Liver (tissue), 9 donors: Measurements from ENCODE around the gene ANXA9. TPM values are rescaled to one million over a fixed set of nuclear protein-coding genes. Genes with fewer than 3 reads are reported as not detected.
A peak's percentile ranks its signal among the peaks of the same experiment; 100 is the strongest.

Experiments
- DNase-seq: peaks from one replicate; pipeline ENCODE4 v3.0.0-alpha.2; 2017; ENCODE audit warnings: low spot score
- H3K27ac ChIP-seq, 2 donors: one replicate each; pipeline ENCODE4 v1.7.0; 2013; ENCODE audit warnings: inconsistent platforms in 2 of 2, low read length in 2 of 2, control low read depth in 1 of 2, low read depth in 1 of 2, mild to moderate bottlenecking in 1 of 2
- H3K27me3 ChIP-seq, 4 donors: one replicate each; pipeline versions ENCODE4 v1.6.1 to v1.7.0; 2013; ENCODE audit warnings: low read length in 3 of 4, inconsistent platforms in 1 of 4, mild to moderate bottlenecking in 1 of 4, moderate library complexity in 1 of 4; ENCODE audit not compliant: control insufficient read depth in 4 of 4, insufficient read depth in 4 of 4
- H3K36me3 ChIP-seq, 4 donors: one replicate each; pipeline versions ENCODE4 v1.6.1 to v1.7.0; 2013; ENCODE audit warnings: low read length in 3 of 4, mild to moderate bottlenecking in 3 of 4, low read depth in 1 of 4, moderate library complexity in 1 of 4; ENCODE audit not compliant: control insufficient read depth in 4 of 4, insufficient read depth in 3 of 4
- H3K4me1 ChIP-seq, 4 donors: one replicate each; pipeline versions ENCODE4 v1.6.1 to v1.7.0; 2013; ENCODE audit warnings: low read length in 3 of 4, mild to moderate bottlenecking in 3 of 4, moderate library complexity in 1 of 4; ENCODE audit not compliant: control insufficient read depth in 4 of 4, insufficient read depth in 4 of 4
- H3K4me3 ChIP-seq, 3 donors: one replicate each; pipeline versions ENCODE4 v1.6.1 to v1.7.0; 2013; ENCODE audit warnings: low read length in 3 of 3, control low read depth in 1 of 3, low read depth in 1 of 3, mild to moderate bottlenecking in 1 of 3
- H3K9ac ChIP-seq, 2 donors: one replicate each; pipeline ENCODE4 v1.7.0; 2013; ENCODE audit warnings: low read length in 2 of 2, mild to moderate bottlenecking in 2 of 2, moderate library complexity in 2 of 2, control low read depth in 1 of 2, low read depth in 1 of 2
- H3K9me3 ChIP-seq, 4 donors: one replicate each; pipeline versions ENCODE4 v1.6.1 to v1.7.0; 2013; ENCODE audit warnings: low read length in 3 of 4; ENCODE audit not compliant: control insufficient read depth in 4 of 4
- ATF3 ChIP-seq: IDR thresholded peaks from 2 replicates; pipeline ENCODE4 v1.6.1; 2016; ENCODE audit warnings: antibody characterized with exemption
- EGR1 ChIP-seq, 2 donors: IDR thresholded peaks; 2 replicates each; pipeline ENCODE4 v1.6.1; 2016 to 2018; ENCODE audit warnings: antibody characterized with exemption in 2 of 2, low read depth in 2 of 2
- FOXA2 ChIP-seq: IDR thresholded peaks from 2 replicates; pipeline ENCODE4 v1.6.1; 2016; ENCODE audit warnings: antibody characterized with exemption
- GABPA ChIP-seq, 2 donors: IDR thresholded peaks in 1 of 2; conservative IDR thresholded peaks in 1 of 2; 2 replicates each; pipeline ENCODE4 v1.6.1; 2016; ENCODE audit warnings: antibody characterized with exemption in 2 of 2, mild to moderate bottlenecking in 1 of 2, moderate library complexity in 1 of 2
- NR2F2 ChIP-seq: IDR thresholded peaks from 2 replicates; pipeline ENCODE4 v1.6.1; 2016; ENCODE audit warnings: antibody characterized with exemption
- RAD21 ChIP-seq, 2 donors: IDR thresholded peaks; 2 replicates each; pipeline ENCODE4 v1.6.1; 2016; ENCODE audit warnings: antibody characterized with exemption in 2 of 2, mild to moderate bottlenecking in 2 of 2
- RXRA ChIP-seq, 2 donors: IDR thresholded peaks; 2 replicates each; pipeline ENCODE4 v1.6.1; 2017 to 2018; ENCODE audit warnings: antibody characterized with exemption in 2 of 2, mild to moderate bottlenecking in 1 of 2
- SP1 ChIP-seq: IDR thresholded peaks from 2 replicates; pipeline ENCODE4 v1.6.1; 2018; ENCODE audit warnings: antibody characterized with exemption, mild to moderate bottlenecking
- TAF1 ChIP-seq: conservative IDR thresholded peaks from 2 replicates; pipeline ENCODE4 v1.6.1; 2016; ENCODE audit warnings: antibody characterized with exemption, mild to moderate bottlenecking
- WGBS: extraction: QIAGEN DNeasy Blood & Tissue Kit; methylation state at CpG from one replicate; pipeline ENCODE4 v1.1.7; 2013; 5-methylcytosine and 5-hydroxymethylcytosine counted together
- polyA plus RNA-seq, 2 donors: library from polyadenylated mRNA; stranded (reverse) in 1 of 2; unstranded in 1 of 2; fragments of 200-250 nt in 1 of 2; fragments of >200 nt in 1 of 2; fragmentation: Nextera tagmentation in 1 of 2; extraction: Ambion mirVana in 1 of 2; gene quantifications; one replicate each; pipeline versions ENCODE4 v1.2.1 to v1.2.3, GENCODE V29; 2013 to 2015
- total RNA-seq, 2 donors: library from RNA; depleted of rRNA; stranded (reverse); fragments of >200 nt; gene quantifications; one replicate each; pipeline ENCODE4 v1.2.3, GENCODE V29; 2014
- TF ChIP-seq, protein P1 (sequence below): IDR thresholded peaks from 2 replicates; pipeline ENCODE4 v1.6.1; 2016; ENCODE audit warnings: antibody characterized with exemption, mild to moderate bottlenecking
- TF ChIP-seq, protein P2 (sequence below): IDR thresholded peaks from 2 replicates; pipeline ENCODE4 v1.6.1; 2016; ENCODE audit warnings: antibody characterized with exemption
- TF ChIP-seq, protein P3 (sequence below): fragments of 150-350 bp; IDR thresholded peaks from 2 replicates; pipeline ENCODE4 v1.5.1; 2017; ENCODE audit warnings: improper control_type of control experiment, low read depth, low read length; ENCODE audit not compliant: missing input control
- TF ChIP-seq, protein P4 (sequence below): IDR thresholded peaks from 2 replicates; pipeline ENCODE4 v1.6.1; 2016; ENCODE audit warnings: antibody characterized with exemption
- donor health status: healthy.
- donor health status: healthy.
- donor health status: healthy.
- donor health status: healthy.
- donor health status: healthy.

ANXA9 gene
- total and polyA plus RNA-seq, 4 donors, result 7.5 to 24.0 (median 17.0) TPM

GRCh38 chr1:150966011-150966410 lies 16.1 kb upstream of the ANXA9 start:
- no peak overlapping the region for H3K4me3 ChIP-seq
- TF ChIP-seq, protein P1, sequence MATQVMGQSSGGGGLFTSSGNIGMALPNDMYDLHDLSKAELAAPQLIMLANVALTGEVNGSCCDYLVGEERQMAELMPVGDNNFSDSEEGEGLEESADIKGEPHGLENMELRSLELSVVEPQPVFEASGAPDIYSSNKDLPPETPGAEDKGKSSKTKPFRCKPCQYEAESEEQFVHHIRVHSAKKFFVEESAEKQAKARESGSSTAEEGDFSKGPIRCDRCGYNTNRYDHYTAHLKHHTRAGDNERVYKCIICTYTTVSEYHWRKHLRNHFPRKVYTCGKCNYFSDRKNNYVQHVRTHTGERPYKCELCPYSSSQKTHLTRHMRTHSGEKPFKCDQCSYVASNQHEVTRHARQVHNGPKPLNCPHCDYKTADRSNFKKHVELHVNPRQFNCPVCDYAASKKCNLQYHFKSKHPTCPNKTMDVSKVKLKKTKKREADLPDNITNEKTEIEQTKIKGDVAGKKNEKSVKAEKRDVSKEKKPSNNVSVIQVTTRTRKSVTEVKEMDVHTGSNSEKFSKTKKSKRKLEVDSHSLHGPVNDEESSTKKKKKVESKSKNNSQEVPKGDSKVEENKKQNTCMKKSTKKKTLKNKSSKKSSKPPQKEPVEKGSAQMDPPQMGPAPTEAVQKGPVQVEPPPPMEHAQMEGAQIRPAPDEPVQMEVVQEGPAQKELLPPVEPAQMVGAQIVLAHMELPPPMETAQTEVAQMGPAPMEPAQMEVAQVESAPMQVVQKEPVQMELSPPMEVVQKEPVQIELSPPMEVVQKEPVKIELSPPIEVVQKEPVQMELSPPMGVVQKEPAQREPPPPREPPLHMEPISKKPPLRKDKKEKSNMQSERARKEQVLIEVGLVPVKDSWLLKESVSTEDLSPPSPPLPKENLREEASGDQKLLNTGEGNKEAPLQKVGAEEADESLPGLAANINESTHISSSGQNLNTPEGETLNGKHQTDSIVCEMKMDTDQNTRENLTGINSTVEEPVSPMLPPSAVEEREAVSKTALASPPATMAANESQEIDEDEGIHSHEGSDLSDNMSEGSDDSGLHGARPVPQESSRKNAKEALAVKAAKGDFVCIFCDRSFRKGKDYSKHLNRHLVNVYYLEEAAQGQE, result no peak
- no peak for TF ChIP-seq TAF1
- no peak for TF ChIP-seq RAD21 (IDR thresholded peaks at IDR 0.05)
- no peak for TF ChIP-seq ATF3
- TF ChIP-seq EGR1 (IDR thresholded peaks at IDR 0.05; ENCODE audit: low read depth in 2 of 2), result no peak
- TF ChIP-seq, protein P2, sequence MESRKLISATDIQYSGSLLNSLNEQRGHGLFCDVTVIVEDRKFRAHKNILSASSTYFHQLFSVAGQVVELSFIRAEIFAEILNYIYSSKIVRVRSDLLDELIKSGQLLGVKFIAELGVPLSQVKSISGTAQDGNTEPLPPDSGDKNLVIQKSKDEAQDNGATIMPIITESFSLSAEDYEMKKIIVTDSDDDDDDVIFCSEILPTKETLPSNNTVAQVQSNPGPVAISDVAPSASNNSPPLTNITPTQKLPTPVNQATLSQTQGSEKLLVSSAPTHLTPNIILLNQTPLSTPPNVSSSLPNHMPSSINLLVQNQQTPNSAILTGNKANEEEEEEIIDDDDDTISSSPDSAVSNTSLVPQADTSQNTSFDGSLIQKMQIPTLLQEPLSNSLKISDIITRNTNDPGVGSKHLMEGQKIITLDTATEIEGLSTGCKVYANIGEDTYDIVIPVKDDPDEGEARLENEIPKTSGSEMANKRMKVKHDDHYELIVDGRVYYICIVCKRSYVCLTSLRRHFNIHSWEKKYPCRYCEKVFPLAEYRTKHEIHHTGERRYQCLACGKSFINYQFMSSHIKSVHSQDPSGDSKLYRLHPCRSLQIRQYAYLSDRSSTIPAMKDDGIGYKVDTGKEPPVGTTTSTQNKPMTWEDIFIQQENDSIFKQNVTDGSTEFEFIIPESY, result no peak
- TF ChIP-seq, protein P3, sequence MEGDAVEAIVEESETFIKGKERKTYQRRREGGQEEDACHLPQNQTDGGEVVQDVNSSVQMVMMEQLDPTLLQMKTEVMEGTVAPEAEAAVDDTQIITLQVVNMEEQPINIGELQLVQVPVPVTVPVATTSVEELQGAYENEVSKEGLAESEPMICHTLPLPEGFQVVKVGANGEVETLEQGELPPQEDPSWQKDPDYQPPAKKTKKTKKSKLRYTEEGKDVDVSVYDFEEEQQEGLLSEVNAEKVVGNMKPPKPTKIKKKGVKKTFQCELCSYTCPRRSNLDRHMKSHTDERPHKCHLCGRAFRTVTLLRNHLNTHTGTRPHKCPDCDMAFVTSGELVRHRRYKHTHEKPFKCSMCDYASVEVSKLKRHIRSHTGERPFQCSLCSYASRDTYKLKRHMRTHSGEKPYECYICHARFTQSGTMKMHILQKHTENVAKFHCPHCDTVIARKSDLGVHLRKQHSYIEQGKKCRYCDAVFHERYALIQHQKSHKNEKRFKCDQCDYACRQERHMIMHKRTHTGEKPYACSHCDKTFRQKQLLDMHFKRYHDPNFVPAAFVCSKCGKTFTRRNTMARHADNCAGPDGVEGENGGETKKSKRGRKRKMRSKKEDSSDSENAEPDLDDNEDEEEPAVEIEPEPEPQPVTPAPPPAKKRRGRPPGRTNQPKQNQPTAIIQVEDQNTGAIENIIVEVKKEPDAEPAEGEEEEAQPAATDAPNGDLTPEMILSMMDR, result no peak
- H3K36me3 ChIP-seq, result peaks cover 22 to 67% (median 60%) of the 10 kb centered on the region in 4 donors
- H3K4me1 ChIP-seq, result peaks cover 3 to 37% (median 29%) of the 10 kb centered on the region in 4 donors
- H3K9me3 ChIP-seq, result no peaks in the 10 kb centered on the region
- no peaks in the 10 kb centered on the region for H3K27me3 ChIP-seq
- no peak overlapping the region for H3K27ac ChIP-seq
- 84% methylated on average over 6 of the region's 6 CpGs for WGBS
- no peak for DNase-seq
- H3K9ac ChIP-seq, result no peak overlapping the region

- H3K27ac ChIP-seq, result peak overlapping the region; percentile 35 to 48
- no peak overlapping the region for H3K4me3 ChIP-seq
- H3K36me3 ChIP-seq, result peaks cover 22 to 57% (median 54%) of the 10 kb centered on the region in 4 donors
- no peak overlapping the region for H3K9ac ChIP-seq
- WGBS, result 98% methylated on average over 13 of the region's 13 CpGs
- no peaks in the 10 kb centered on the region for H3K9me3 ChIP-seq
- TF ChIP-seq RXRA (IDR thresholded peaks at IDR 0.05), result no peak
- H3K27me3 ChIP-seq, result no peaks in the 10 kb centered on the region
- peaks cover 7 to 51% (median 41%) of the 10 kb centered on the region in 4 donors for H3K4me1 ChIP-seq
- no peak for DNase-seq
These were observed 14.2 kb upstream of the ANXA9 start for GRCh38 chr1:150967936-150968335.

- Histone ChIP-seq H3K4me3 (no peak overlapping the region), H3K4me1 (peaks cover 7 to 56% (median 44%) of the 10 kb centered on the region in 4 donors), H3K27me3 (no peaks in the 10 kb centered on the region), H3K27ac (peak overlapping the region; percentile 35 to 48), H3K9ac (no peak overlapping the region), H3K9me3 (no peaks in the 10 kb centered on the region), H3K36me3 (peaks cover 22 to 53% (median 49%) of the 10 kb centered on the region in 4 donors)
- no peak for DNase-seq
- WGBS, result 94% methylated on average over 4 of the region's 4 CpGs
- TF ChIP-seq NR2F2 (no peak), SP1 (no peak), RAD21 (IDR thresholded peaks at IDR 0.05) (no peak), FOXA2 (no peak), GABPA (IDR thresholded peaks at IDR 0.05 in 1 of 2, conservative IDR thresholded peaks at IDR 0.05 in 1 of 2) (no peak)
- TF ChIP-seq, protein P4, sequence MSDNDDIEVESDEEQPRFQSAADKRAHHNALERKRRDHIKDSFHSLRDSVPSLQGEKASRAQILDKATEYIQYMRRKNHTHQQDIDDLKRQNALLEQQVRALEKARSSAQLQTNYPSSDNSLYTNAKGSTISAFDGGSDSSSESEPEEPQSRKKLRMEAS, result no peak
- TF ChIP-seq, protein P1, result no peak
These were observed 13.6 kb upstream of the ANXA9 start for GRCh38 chr1:150968491-150968890.
